HG03103 (cell line): ENCODE data around the gene GRID2.
A peak's percentile ranks its signal among the peaks of the same experiment; 100 is the strongest.

Source experiments
- ATAC-seq: cut with Tn5 transposase; IDR thresholded peaks from one replicate; pipeline ENCODE4 v1.9.1; 2021; ENCODE audit warnings: low read depth; ENCODE audit not compliant: unreplicated experiment

The GRID2 gene

GRCh38 chr4:93710101-93710846 is 1406.5 kb downstream of the GRID2 start:
- ATAC-seq, result peak; percentile 88

GRCh38 chr4:93710847-93711430 is 1407.2 kb downstream of the GRID2 start:
- no peak for ATAC-seq

- ATAC-seq, result no peak
Measured at GRCh38 chr4:93718233-93718632, 1414.5 kb downstream of the GRID2 start.

GRCh38 chr4:93719552-93719951 is 1415.8 kb downstream of the GRID2 start:
- no peak for ATAC-seq

GRCh38 chr4:93722446-93722845 is 1418.7 kb downstream of the GRID2 start:
- no peak for ATAC-seq

- no peak for ATAC-seq
Measured at GRCh38 chr4:93730251-93730650, 1426.5 kb downstream of the GRID2 start.

- no peak for ATAC-seq
Measured at GRCh38 chr4:93730760-93731159, 1427.0 kb downstream of the GRID2 start.

GRCh38 chr4:93731456-93731855 is 1427.7 kb downstream of the GRID2 start:
- no peak for ATAC-seq

GRCh38 chr4:93732509-93732908 is 1428.7 kb downstream of the GRID2 start:
- no peak for ATAC-seq

GRCh38 chr4:93740890-93741289 is 1437.1 kb downstream of the GRID2 start:
- ATAC-seq, result no peak

GRCh38 chr4:93743022-93743421 is 1439.3 kb downstream of the GRID2 start:
- ATAC-seq, result no peak

- ATAC-seq, result no peak
Measured at GRCh38 chr4:93743635-93744034, 1439.9 kb downstream of the GRID2 start.

- no peak for ATAC-seq
Measured at GRCh38 chr4:93744961-93745360, 1441.2 kb downstream of the GRID2 start.

- ATAC-seq, result no peak
Measured at GRCh38 chr4:93746031-93746430, 1442.3 kb downstream of the GRID2 start.

GRCh38 chr4:93747220-93747619 is 1443.5 kb downstream of the GRID2 start:
- no peak for ATAC-seq

GRCh38 chr4:93748373-93749291 is 1444.9 kb downstream of the GRID2 start:
- ATAC-seq, result peak; percentile 30

GRCh38 chr4:93749292-93749761 is 1445.6 kb downstream of the GRID2 start:
- peak; percentile 82 for ATAC-seq

- ATAC-seq, result no peak
Measured at GRCh38 chr4:93751411-93751810, 1447.6 kb downstream of the GRID2 start.

- ATAC-seq, result no peak
Measured at GRCh38 chr4:93756101-93756500, 1452.3 kb downstream of the GRID2 start.

- no peak for ATAC-seq
Measured at GRCh38 chr4:93759506-93759905, 1455.7 kb downstream of the GRID2 start.

GRCh38 chr4:93760284-93760683 is 1456.5 kb downstream of the GRID2 start:
- no peak for ATAC-seq
